NCI-H1092 (cell line): ENCODE data around the gene HPD.
A peak's percentile ranks its signal among the peaks of the same experiment; 100 is the strongest.

Experiments
- DNase-seq: peaks from one replicate; lab custom pipeline; 2025; lab: John Stamatoyannopoulos, UW

The HPD gene

DNA sequence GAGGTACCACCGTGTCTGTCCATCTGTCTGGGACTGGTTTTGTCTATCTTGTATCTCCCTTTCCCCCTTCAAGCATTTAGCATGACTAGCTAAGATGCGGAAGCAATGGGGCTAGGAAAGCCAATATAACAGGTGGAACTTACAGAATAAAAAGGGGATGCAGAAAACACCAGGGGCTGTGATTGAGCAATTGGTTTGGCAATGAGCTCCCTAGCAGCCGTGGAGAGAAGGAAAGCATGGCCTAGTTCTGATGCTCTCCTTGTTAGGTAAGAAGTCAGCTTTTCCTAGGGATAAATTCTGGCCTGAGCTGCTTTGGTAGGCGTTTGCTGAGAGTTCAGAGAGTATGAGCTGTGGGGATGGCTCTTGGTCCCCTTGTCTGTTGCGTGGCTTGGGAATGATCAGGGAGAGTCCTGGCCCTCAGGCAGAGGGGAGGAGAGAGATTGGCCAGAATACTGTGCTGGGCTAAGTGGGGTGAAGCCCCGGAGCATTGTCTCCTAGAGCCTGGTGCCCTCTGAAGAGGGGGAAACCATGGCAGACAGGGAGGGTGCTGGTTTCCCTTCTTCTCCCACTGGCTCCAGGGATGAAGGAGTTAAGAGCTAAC, 47.7 kb downstream of the HPD start:
- DNase-seq: no peak

- no peak for DNase-seq
Observed at GRCh38 chr12:121810234-121810817, 48.3 kb downstream of the HPD start.

DNA sequence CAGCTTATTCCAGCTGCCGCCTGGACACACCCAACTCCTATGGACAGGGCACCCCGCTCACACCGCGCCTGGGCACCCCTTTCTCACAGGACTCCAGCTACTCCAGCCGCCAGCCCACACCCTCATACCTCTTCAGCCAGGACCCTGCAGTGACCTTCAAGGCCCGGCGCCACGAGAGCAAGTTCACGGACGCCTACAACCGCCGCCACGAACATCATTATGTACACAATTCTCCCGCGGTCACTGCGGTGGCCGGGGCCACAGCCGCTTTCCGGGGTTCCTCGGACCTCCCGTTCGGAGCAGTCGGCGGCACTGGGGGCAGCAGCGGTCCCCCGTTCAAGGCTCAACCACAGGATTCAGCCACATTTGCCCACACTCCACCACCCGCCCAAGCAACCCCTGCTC, 48.9 kb downstream of the HPD start:
- DNase-seq: no peak

DNA sequence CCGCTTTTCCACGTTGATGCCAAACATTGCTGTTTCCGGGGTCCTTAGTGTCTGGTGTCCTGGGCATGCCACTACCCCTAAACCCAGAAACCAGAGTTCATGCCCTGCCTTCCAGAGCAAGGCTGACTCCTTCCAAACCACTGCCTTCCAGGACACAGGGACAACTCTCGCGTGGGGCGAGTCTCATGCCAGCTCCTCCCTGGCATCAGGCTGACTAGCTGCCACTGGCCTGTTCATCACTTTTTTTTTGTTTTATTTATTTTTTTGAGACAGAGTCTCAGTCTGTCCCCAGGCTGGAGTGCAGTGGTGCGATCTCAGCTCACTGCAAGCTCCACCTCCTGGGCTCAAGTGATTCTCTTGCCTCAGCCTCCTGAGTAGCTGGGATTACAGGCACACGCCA, 50.0 kb downstream of the HPD start:
- no peak for DNase-seq

DNA sequence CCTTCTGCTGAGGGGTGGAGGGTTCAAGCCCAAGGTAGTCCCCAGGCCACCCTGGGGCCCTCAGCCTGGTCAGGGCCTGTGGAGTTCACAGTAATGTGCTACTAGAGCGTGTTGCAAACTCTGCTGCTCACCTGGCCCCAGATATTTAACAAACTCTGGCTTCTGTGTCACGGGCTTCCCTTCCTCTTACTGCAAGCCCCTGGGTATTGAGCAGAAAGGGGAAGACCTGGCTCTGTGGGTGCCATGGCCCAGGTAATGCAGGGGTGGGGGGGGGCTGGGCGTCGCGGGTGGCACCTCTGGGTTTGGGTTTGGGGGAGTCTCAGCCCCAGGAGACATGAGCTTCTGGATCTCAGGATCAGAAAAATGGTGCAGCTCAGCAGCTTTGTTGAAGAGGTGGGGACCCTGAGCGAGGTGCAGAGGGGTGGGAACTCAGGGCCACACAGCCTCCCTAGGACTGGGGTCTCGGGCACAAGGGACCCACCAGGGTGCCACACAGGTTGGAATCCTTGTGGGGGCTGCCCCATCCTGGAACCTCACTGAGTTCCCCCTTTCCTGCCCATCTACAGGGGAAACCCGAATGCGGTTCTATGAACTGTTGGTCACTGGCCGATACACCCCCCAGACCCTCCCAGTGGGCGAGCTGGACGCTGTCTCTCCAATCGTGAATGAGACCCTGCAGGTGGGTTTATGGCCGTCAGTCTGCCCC, 50.9 kb downstream of the HPD start:
- DNase-seq: no peak

GRCh38 chr12:121806546-121807423, 51.9 kb downstream of the HPD start:
- DNase-seq: no peak

GRCh38 chr12:121806009-121806545, 52.6 kb downstream of the HPD start:
- no peak for DNase-seq

DNA sequence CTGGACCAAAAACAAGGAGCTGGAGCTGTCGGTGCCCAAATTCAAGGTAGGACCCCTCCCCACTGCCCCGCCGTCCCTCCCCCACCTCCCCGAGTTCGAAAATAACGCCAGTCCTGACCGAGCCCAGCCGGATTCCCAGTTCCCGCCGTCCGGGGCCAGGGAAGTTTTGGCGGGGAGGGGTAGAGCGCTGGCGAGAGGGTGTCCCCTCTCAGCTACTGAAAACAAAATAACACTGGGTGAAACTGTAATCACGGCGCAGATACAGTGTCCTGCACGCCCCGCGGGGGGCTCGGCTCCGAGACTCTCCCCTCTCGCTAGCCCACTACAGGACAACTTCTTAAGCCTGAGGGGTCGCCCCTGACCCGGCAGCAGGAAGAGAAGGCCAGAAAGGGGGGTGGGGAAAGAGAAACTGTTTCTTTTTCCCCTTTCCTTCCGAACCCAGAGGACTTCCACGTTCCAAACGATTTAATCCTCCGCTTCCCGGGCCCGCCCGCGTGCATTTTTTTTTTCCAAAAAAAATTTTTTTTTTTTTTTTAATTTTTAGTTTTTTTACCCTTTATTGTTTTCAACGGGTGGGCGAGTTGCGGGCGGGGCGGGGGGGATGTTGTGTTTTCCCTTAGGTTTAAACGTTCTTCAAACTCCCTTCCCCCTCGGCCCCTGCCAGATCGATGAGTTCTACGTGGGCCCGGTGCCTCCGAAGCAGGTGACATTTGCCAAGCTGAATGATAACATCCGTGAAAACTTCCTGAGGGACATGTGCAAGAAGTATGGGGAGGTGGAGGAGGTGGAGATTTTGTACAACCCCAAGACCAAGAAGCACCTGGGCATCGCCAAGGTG, 53.3 kb downstream of the HPD start:
- no peak for DNase-seq

- DNase-seq: no peak
Observed at GRCh38 chr12:121804417-121805111, 54.1 kb downstream of the HPD start.

- DNase-seq: no peak
Observed at GRCh38 chr12:121803861-121804416, 54.7 kb downstream of the HPD start, which contains the start of gene SETD1B. SETD1B (plus strand) TSS chr12:121804009; CDS start chr12:121804738, 729 bp downstream.

GRCh38 chr12:121802843-121803698, 55.6 kb downstream of the HPD start:
- DNase-seq: peak; percentile 85

DNA sequence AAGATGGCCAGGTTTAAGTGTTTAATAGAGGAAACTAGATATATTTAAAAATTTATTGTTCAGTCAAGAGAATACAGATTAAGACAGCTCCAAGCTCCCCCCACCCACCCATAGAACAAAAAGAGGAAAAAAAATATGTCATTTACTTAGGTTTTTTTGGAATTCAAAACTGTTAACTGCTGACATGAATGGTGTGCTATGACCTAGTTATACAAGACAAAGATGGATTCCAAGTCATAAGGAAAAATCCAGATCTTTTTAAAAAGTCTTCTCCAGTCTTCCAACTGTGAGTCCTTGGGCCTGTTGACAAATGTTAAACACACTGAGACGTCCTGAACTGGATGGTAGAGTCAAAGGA, 56.2 kb downstream of the HPD start:
- no peak for DNase-seq

GRCh38 chr12:121801595-121802484, 56.8 kb downstream of the HPD start:
- peak; percentile 27 for DNase-seq

- DNase-seq: no peak
Observed at GRCh38 chr12:121800694-121801594, 57.7 kb downstream of the HPD start.

DNA sequence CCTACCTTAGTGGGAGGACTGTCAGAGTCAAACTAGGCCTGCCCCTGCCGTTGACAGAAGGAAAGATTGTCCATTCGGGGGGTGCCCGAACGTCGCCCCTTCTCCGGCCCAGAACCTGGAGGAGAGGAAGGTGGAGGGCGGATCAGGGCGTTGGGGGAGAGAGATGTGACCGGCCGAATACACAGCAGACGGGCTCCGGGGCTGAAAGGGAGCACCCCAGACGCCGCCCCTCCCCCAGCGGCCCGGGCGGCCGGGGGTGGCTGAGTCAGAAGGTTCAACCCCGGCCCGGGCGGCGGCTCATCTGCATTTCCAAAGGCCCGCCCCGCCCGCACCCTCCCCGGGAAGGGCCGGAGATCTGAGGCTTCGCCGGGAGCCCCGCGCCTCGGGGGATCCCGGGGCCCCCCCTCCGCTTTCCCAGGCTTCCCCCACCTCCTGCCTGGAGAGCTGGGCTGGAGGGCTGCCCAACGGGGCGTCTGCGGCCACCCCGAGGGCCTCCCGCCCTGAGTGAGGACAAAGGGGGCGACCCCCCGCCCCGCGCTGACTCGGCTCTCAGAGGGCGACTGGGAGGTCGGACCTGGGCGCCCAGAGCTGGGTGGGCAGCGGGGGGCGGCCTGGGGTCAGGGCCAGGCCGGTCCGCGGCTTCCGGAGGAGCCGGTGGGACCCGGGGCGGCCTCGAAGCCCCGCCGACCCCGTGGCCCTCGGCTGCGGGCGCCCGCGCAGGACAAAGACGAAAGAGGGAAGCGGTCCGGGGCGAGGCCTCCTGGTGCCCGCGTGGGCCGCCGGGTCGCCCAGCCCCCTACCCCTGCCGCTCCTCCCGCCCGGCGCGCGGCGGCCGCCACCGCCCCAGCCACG, 58.6 kb downstream of the HPD start:
- DNase-seq: no peak

DNA sequence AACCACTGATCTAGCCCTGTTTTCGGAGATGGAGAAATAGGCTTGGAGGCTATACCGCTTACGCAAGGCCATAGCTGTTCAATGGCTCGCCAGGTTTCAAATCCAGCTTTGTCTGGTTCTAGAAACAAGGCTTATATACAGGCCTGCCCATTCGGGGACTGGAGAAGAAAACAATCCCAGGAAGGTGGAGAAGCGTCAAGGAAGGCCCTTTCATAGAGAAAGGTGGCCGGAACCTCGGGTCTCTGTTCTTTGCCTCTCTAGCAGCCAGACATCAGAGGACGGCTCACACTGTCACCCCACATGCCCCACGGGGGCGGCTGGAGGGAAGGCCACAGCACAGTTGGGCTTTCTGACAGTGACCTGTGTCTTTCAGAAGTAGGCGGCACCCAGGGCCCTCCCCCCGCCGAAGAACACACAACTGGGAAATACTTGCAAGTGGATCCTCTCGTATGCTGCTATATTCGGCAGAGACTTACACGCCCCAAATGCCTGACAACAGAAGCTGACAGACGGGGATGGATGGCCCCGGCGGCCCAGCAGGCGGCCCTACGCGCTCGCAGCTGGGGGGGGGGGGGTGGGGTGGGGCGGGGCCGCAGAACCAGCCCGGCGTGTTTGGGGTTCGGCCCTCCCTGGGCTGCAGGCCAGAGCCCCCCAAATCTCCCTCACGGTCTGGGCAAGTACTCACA, 59.4 kb downstream of the HPD start:
- DNase-seq: peak; percentile 36
